ENCODE data around the gene GRIN1. TPM values are rescaled to one million over a fixed set of nuclear protein-coding genes. Genes with fewer than 3 reads are reported as not detected.
A peak's percentile ranks its signal among the peaks of the same experiment; 100 is the strongest.

GRIN1 gene
- total RNA-seq, 2 donors from 2014 or later: 0.35 to 0.73 TPM

GRCh38 chr9:137152844-137153405 is 14.0 kb downstream of the GRIN1 start:
- Mint-ChIP-seq H3K4me1 (no peaks in the 10 kb centered on the region), H3K27me3 (ENCODE audit: insufficient read depth) (peaks cover 42% of the 10 kb centered on the region), H3K9me3 (no peaks in the 10 kb centered on the region), H3K27ac (no peak overlapping the region), H3K36me3 (ENCODE audit: low read depth) (no peaks in the 10 kb centered on the region), H3K4me3 (no peak overlapping the region)
- no peaks in the 10 kb centered on the region for H3K36me3 ChIP-seq (ENCODE audit: control insufficient read depth, insufficient read depth, low read length)
- peaks cover 35% of the 10 kb centered on the region for H3K27me3 ChIP-seq (ENCODE audit: control insufficient read depth, insufficient read depth, low read length, poor library complexity, severe bottlenecking)
- 81 to 88% methylated on average over 6 to 7 of the region's 7 CpGs for WGBS, 2 experiments (ENCODE audit: insufficient coverage in 1 of 2, insufficient read length in 1 of 2)
- no peaks in the 10 kb centered on the region for H3K9me3 ChIP-seq (ENCODE audit: control insufficient read depth, low read length)
- no peak for DNase-seq
- no peak overlapping the region for H3K9ac ChIP-seq (ENCODE audit: extremely low read depth, low read length, poor library complexity, severe bottlenecking)
- no peak overlapping the region for H3K4me3 ChIP-seq (ENCODE audit: low read length)
- H3K27ac ChIP-seq (ENCODE audit: low read depth, low read length): no peak overlapping the region
- no peaks in the 10 kb centered on the region for H3K4me1 ChIP-seq (ENCODE audit: control insufficient read depth, insufficient read depth, low read length)
- TF ChIP-seq, protein P1, sequence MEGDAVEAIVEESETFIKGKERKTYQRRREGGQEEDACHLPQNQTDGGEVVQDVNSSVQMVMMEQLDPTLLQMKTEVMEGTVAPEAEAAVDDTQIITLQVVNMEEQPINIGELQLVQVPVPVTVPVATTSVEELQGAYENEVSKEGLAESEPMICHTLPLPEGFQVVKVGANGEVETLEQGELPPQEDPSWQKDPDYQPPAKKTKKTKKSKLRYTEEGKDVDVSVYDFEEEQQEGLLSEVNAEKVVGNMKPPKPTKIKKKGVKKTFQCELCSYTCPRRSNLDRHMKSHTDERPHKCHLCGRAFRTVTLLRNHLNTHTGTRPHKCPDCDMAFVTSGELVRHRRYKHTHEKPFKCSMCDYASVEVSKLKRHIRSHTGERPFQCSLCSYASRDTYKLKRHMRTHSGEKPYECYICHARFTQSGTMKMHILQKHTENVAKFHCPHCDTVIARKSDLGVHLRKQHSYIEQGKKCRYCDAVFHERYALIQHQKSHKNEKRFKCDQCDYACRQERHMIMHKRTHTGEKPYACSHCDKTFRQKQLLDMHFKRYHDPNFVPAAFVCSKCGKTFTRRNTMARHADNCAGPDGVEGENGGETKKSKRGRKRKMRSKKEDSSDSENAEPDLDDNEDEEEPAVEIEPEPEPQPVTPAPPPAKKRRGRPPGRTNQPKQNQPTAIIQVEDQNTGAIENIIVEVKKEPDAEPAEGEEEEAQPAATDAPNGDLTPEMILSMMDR (conservative IDR thresholded peaks at IDR 0.05): no peak

DNA sequence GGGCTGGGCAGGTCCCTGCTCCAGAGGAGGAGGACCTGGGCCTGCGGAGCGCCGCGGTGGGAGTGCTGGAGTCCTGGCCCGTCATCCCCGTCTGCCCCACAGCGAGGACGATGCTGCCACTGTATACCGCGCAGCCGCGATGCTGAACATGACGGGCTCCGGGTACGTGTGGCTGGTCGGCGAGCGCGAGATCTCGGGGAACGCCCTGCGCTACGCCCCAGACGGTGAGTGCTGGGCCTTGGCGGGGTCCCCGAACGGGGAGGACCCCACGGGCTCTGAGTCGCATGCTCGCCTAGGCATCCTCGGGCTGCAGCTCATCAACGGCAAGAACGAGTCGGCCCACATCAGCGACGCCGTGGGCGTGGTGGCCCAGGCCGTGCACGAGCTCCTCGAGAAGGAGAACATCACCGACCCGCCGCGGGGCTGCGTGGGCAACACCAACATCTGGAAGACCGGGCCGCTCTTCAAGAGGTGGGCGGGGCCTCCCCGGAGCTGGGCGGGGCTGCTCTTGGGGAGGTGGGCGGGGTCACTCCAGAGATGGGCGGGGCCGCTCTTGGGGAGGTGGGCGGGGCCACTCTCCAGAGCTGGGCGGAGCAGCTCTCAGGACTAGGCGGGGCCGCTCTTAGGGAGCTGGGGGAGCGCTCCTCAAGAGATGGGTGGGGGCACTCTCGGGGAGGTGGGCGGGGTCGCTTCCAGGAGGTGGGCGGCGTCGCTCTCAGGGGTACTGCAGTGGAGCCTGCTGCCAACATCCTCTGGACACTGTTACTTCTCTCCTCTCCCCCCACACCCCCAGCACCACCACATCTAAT is 17.8 kb downstream of the GRIN1 start:
- TF ChIP-seq, protein P1 (conservative IDR thresholded peaks at IDR 0.05): no peak
- Mint-ChIP-seq H3K9me3 (no peaks in the 10 kb centered on the region), H3K27ac (no peak overlapping the region), H3K4me3 (no peak overlapping the region), H3K36me3 (ENCODE audit: low read depth) (no peaks in the 10 kb centered on the region), H3K4me1 (no peaks in the 10 kb centered on the region), H3K27me3 (ENCODE audit: insufficient read depth) (peaks cover 71% of the 10 kb centered on the region)
- no peaks in the 10 kb centered on the region for H3K9me3 ChIP-seq (ENCODE audit: control insufficient read depth, low read length)
- WGBS, 2 experiments (ENCODE audit: insufficient coverage in 1 of 2, insufficient read length in 1 of 2): 55 to 59% methylated on average over 29 to 65 of the region's 65 CpGs
- no peak overlapping the region for H3K9ac ChIP-seq (ENCODE audit: extremely low read depth, low read length, poor library complexity, severe bottlenecking)
- no peak overlapping the region for H3K4me3 ChIP-seq (ENCODE audit: low read length)
- H3K4me1 ChIP-seq (ENCODE audit: control insufficient read depth, insufficient read depth, low read length): no peaks in the 10 kb centered on the region
- peak; percentile 82 for DNase-seq
- peaks cover 74% of the 10 kb centered on the region for H3K27me3 ChIP-seq (ENCODE audit: control insufficient read depth, insufficient read depth, low read length, poor library complexity, severe bottlenecking)
- no peak overlapping the region for H3K27ac ChIP-seq (ENCODE audit: low read depth, low read length)
- H3K36me3 ChIP-seq (ENCODE audit: control insufficient read depth, insufficient read depth, low read length): no peaks in the 10 kb centered on the region

DNA sequence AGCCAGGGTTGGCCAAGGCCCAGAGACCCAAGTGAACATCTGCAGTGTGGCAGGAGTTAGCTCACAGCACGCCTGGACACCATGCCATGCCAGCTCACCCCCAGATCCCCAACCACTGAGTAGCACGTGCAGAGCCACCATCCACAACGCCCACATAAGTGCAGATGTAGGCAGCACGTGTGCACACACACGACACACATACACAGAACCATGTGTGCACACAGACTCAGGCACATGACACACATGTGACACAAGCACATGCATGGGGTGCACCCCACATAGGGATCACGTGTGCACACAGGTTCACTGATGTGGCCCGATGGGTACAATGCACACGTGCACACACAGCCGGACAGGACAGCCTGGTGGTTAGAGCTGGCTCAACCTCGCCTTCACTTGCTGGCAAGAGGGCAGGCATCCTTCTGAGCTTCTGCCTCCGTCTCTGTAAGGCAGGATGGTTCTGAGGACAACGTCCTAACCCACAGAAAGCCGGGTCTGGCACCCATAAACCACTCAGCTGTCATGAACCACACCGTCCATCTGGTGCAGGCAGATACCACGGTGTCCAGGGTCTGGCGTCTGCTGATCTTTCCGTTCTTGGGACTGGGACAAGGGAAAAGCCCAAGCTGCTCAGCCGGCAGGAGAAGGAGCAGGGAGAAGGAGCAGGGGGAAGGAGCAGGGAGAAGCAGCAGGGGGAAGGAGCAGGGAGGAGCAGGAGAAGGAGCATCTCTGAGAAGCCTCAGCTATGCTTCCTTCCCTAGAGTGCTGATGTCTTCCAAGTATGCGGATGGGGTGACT is 18.9 kb downstream of the GRIN1 start:
- Histone ChIP-seq H3K4me1 (ENCODE audit: control insufficient read depth, insufficient read depth, low read length) (no peaks in the 10 kb centered on the region), H3K27me3 (ENCODE audit: control insufficient read depth, insufficient read depth, low read length, poor library complexity, severe bottlenecking) (peaks cover 79% of the 10 kb centered on the region), H3K4me3 (ENCODE audit: low read length) (no peak overlapping the region), H3K36me3 (ENCODE audit: control insufficient read depth, insufficient read depth, low read length) (no peaks in the 10 kb centered on the region), H3K27ac (ENCODE audit: low read depth, low read length) (no peak overlapping the region), H3K9ac (ENCODE audit: extremely low read depth, low read length, poor library complexity, severe bottlenecking) (no peak overlapping the region), H3K9me3 (ENCODE audit: control insufficient read depth, low read length) (no peaks in the 10 kb centered on the region)
- H3K9me3 Mint-ChIP-seq: no peaks in the 10 kb centered on the region
- no peak overlapping the region for H3K27ac Mint-ChIP-seq
- H3K27me3 Mint-ChIP-seq (ENCODE audit: insufficient read depth): peaks cover 81% of the 10 kb centered on the region
- DNase-seq: no peak
- H3K4me3 Mint-ChIP-seq: no peak overlapping the region
- TF ChIP-seq, protein P1 (conservative IDR thresholded peaks at IDR 0.05): no peak
- no peaks in the 10 kb centered on the region for H3K36me3 Mint-ChIP-seq (ENCODE audit: low read depth)
- 67 to 76% methylated on average over 17 to 19 of the region's 19 CpGs for WGBS, 2 experiments (ENCODE audit: insufficient coverage in 1 of 2, insufficient read length in 1 of 2)
- H3K4me1 Mint-ChIP-seq: no peaks in the 10 kb centered on the region
